ENCODE data around the gene RTF1. TPM values are rescaled to one million over a fixed set of nuclear protein-coding genes. Genes with fewer than 3 reads are reported as not detected.
"Not testable (repeated sequence)": the region's sequence is repeated elsewhere in the genome, so short reads cannot be mapped to it uniquely, and the experiment has no call there.

RTF1 gene
- total RNA-seq, 4 donors from 2014 or later, result 23.4 to 73.0 (median 37.2) TPM

GRCh38 chr15:41445399-41445798, 28.5 kb downstream of the RTF1 start:
- intact Hi-C loops (cut with DNase I; ENCODE audit: low total_unique reads), result no loop called here
- TF ChIP-seq CTCF (IDR thresholded peaks at IDR 0.05) (no peak), POLR2A (IDR thresholded peaks at IDR 0.05) (no peak)
- DNase-seq (ENCODE audit: low spot score in 2 of 2), result no peak
- no peak overlapping the region for H3K4me3 ChIP-seq (ENCODE audit: low read depth, poor library complexity, severe bottlenecking)

GRCh38 chr15:41462084-41462795, 45.3 kb downstream of the RTF1 start:
- no peak for TF ChIP-seq CTCF (IDR thresholded peaks at IDR 0.05)
- no peak for TF ChIP-seq POLR2A (IDR thresholded peaks at IDR 0.05)
- intact Hi-C loops (cut with DNase I; ENCODE audit: low total_unique reads), result no loop called here

GRCh38 chr15:41464889-41465580, 48.1 kb downstream of the RTF1 start:
- no peak for DNase-seq (ENCODE audit: low spot score in 2 of 2)
- intact Hi-C loops (cut with DNase I; ENCODE audit: low total_unique reads), result no loop called here
- WGBS, 2 donors, result 91 to 92% methylated on average over 9 of the region's 9 CpGs
- TF ChIP-seq CTCF (IDR thresholded peaks at IDR 0.05), result no peak
- no peak for TF ChIP-seq POLR2A (IDR thresholded peaks at IDR 0.05)
- H3K4me3 ChIP-seq (ENCODE audit: low read depth, poor library complexity, severe bottlenecking), result no peak overlapping the region

More at GRCh38 chr15:41462084-41462795, 45.3 kb downstream of the RTF1 start:
- WGBS, 2 donors, result 80 to 82% methylated on average over 4 of the region's 4 CpGs
- no peak for DNase-seq (ENCODE audit: low spot score in 2 of 2)
- no peak overlapping the region for H3K4me3 ChIP-seq (ENCODE audit: low read depth, poor library complexity, severe bottlenecking)

- no peak for DNase-seq (ENCODE audit: low spot score in 2 of 2)
- 83 to 86% methylated on average over 8 of the region's 8 CpGs for WGBS, 2 donors
Observed at GRCh38 chr15:41465822-41466421, 49.0 kb downstream of the RTF1 start.

GRCh38 chr15:41466711-41467110, 49.8 kb downstream of the RTF1 start:
- H3K4me3 ChIP-seq (ENCODE audit: low read depth, poor library complexity, severe bottlenecking), result no peak overlapping the region
- TF ChIP-seq POLR2A (IDR thresholded peaks at IDR 0.05) (no peak), CTCF (IDR thresholded peaks at IDR 0.05) (no peak)
- WGBS, 2 donors, result 85 to 89% methylated on average over 3 of the region's 3 CpGs
- intact Hi-C loops (cut with DNase I; ENCODE audit: low total_unique reads), result no loop called here
- DNase-seq (ENCODE audit: low spot score in 2 of 2), result no peak

More at GRCh38 chr15:41465822-41466421, 49.0 kb downstream of the RTF1 start:
- H3K4me3 ChIP-seq (ENCODE audit: low read depth, poor library complexity, severe bottlenecking), result no peak overlapping the region
- no peak for TF ChIP-seq POLR2A (IDR thresholded peaks at IDR 0.05)
- TF ChIP-seq CTCF (IDR thresholded peaks at IDR 0.05), result no peak
- intact Hi-C loops (cut with DNase I; ENCODE audit: low total_unique reads), result no loop called here

GRCh38 chr15:41469644-41470043, 52.7 kb downstream of the RTF1 start:
- WGBS, 2 donors, result 97 to 99% methylated on average over 6 of the region's 6 CpGs
- DNase-seq (ENCODE audit: low spot score in 2 of 2); intact Hi-C loops (cut with DNase I; ENCODE audit: low total_unique reads); H3K4me3 ChIP-seq (ENCODE audit: low read depth, poor library complexity, severe bottlenecking): not testable (repeated sequence)

All from lower leg skin (tissue), 4 donors.